NCI-H128 (cell line): Measurements from ENCODE around the gene TBC1D16.

Experiments
- DNase-seq: peaks from one replicate; lab custom pipeline; 2025; ENCODE audit not compliant: unreplicated experiment; lab: John Stamatoyannopoulos, UW

The TBC1D16 gene

GRCh38 chr17:79989106-79989835 is 46.4 kb downstream of the TBC1D16 start:
- DNase-seq = no peak

- no peak for DNase-seq
Measured at GRCh38 chr17:79988185-79988971, 47.3 kb downstream of the TBC1D16 start.

- DNase-seq = no peak
Measured at GRCh38 chr17:79987935-79988184, 47.8 kb downstream of the TBC1D16 start.

- no peak for DNase-seq
Measured at GRCh38 chr17:79987187-79987934, 48.3 kb downstream of the TBC1D16 start.

- no peak for DNase-seq
Measured at GRCh38 chr17:79986411-79987186, 49.1 kb downstream of the TBC1D16 start.

- no peak for DNase-seq
Measured at GRCh38 chr17:79985943-79986391, 49.7 kb downstream of the TBC1D16 start.

GRCh38 chr17:79985361-79985942 is 50.2 kb downstream of the TBC1D16 start:
- DNase-seq = no peak

GRCh38 chr17:79984877-79985276 is 50.8 kb downstream of the TBC1D16 start:
- DNase-seq = no peak

GRCh38 chr17:79984045-79984840 is 51.4 kb downstream of the TBC1D16 start:
- no peak for DNase-seq

GRCh38 chr17:79983456-79983855 is 52.2 kb downstream of the TBC1D16 start:
- DNase-seq = no peak

- no peak for DNase-seq
Measured at GRCh38 chr17:79982986-79983385, 52.7 kb downstream of the TBC1D16 start.

GRCh38 chr17:79981661-79982101 is 54.0 kb downstream of the TBC1D16 start:
- DNase-seq = no peak

- no peak for DNase-seq
Measured at GRCh38 chr17:79981090-79981489, 54.6 kb downstream of the TBC1D16 start.

- DNase-seq = no peak
Measured at GRCh38 chr17:79980246-79981043, 55.2 kb downstream of the TBC1D16 start.

GRCh38 chr17:79979816-79980215 is 55.9 kb downstream of the TBC1D16 start:
- no peak for DNase-seq

GRCh38 chr17:79979221-79979741 is 56.4 kb downstream of the TBC1D16 start:
- no peak for DNase-seq

- DNase-seq = no peak
Measured at GRCh38 chr17:79978548-79978855, 57.2 kb downstream of the TBC1D16 start.

- no peak for DNase-seq
Measured at GRCh38 chr17:79977708-79978547, 57.7 kb downstream of the TBC1D16 start.
